ENCODE results near the gene PCDHA13. TPM values are rescaled to one million over a fixed set of nuclear protein-coding genes. Genes with fewer than 3 reads are reported as not detected.

The PCDHA13 gene
- total and polyA plus RNA-seq, 10 of the 15 experiments (the other 5 are each of a cell fraction or from before 2014, with no cell fraction given): not detected

DNA sequence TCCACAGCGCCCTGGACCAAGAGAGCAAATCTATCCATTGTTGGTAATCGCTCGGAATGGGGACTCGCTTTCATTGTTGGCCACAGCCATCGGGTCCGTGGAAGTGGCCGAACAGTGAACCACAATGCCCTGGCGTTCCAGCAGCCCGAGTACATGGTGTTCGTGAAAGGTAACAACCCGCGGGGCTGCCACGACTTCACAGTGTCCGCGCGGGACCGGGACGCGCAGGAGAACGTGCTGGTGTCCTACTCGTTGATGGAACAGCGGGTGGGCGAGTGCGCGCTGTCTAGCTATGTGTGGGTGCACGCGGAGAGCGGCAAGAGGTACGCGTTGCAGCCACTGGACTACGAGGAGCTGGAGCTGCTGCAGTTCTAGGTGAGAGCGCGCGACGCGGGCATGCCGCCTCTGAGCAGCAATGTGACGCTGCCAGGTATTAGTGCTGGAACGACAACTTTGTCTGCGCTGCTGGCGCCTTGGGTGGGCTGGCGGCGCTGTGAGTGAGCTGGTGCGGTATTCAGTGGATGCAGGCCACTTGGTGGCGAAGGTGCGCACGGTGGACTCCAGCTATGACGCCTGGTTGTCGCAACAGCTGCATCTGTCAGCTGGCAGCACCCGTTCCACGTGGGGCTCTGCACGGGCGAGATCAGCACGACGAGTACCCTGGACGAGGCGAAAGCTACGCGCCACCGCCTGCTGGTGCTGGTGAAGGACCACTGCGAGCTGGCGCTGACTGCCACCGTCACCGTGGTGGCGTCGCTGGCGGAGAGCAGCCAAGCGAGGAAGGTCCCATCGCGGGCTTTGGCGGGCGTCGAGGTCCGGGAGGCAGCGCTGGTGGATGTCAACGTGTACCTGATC lies 19.3 kb upstream of the PCDHA13 start (continued):
- TF ChIP-seq, protein P1, sequence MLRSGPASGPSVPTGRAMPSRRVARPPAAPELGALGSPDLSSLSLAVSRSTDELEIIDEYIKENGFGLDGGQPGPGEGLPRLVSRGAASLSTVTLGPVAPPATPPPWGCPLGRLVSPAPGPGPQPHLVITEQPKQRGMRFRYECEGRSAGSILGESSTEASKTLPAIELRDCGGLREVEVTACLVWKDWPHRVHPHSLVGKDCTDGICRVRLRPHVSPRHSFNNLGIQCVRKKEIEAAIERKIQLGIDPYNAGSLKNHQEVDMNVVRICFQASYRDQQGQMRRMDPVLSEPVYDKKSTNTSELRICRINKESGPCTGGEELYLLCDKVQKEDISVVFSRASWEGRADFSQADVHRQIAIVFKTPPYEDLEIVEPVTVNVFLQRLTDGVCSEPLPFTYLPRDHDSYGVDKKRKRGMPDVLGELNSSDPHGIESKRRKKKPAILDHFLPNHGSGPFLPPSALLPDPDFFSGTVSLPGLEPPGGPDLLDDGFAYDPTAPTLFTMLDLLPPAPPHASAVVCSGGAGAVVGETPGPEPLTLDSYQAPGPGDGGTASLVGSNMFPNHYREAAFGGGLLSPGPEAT (IDR thresholded peaks at IDR 0.05; ENCODE audit: low read depth): no peak
- TF ChIP-seq CBX3 (IDR thresholded peaks at IDR 0.05; ENCODE audit: borderline replicate concordance, low read depth) (no peak), RB1 (IDR thresholded peaks at IDR 0.05; ENCODE audit: borderline replicate concordance) (no peak), MXI1 (IDR thresholded peaks at IDR 0.05; ENCODE audit: low read depth, low read length) (no peak), GABPA (IDR thresholded peaks at IDR 0.05; ENCODE audit: low read depth) (no peak), RUNX3 (IDR thresholded peaks at IDR 0.05; ENCODE audit: low read length) (no peak)
- TF ChIP-seq, protein P2, sequence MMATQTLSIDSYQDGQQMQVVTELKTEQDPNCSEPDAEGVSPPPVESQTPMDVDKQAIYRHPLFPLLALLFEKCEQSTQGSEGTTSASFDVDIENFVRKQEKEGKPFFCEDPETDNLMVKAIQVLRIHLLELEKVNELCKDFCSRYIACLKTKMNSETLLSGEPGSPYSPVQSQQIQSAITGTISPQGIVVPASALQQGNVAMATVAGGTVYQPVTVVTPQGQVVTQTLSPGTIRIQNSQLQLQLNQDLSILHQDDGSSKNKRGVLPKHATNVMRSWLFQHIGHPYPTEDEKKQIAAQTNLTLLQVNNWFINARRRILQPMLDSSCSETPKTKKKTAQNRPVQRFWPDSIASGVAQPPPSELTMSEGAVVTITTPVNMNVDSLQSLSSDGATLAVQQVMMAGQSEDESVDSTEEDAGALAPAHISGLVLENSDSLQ (IDR thresholded peaks at IDR 0.05): no peak

DNA sequence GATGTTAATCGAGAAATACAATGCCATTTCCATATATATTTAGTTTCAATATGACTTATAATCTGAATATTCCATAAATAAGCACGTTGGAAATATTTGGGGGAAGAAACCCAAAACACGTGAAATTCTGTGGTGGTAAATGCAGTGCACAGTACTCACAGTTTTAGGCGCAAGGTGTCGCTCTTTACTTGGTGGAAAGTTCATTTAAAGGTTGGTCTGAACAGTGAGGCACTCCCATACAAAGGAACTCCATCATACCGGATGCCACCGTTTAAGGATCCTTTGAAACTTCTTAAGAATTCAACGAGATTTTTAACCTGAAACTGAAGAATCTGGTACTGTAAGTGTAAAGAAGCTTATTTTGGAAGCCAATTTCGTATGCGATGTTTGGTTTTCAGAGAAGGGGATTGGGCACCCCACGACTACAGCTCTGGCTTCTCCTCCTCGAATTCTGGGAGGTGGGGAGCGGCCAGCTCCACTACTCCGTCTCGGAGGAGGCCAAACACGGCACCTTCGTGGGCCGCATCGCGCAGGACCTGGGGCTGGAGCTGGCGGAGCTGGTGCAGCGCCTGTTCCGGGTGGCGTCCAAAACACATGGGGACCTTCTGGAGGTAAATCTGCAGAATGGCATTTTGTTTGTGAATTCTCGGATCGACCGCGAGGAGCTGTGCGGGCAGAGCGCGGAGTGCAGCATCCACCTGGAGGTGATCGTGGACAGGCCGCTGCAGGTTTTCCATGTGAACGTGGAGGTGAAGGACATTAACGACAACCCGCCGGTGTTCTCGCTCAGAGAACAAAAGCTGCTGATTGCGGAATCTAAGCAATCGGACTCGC lies 13.0 kb upstream of the PCDHA13 start, which contains the start of gene PCDHA11:
Gene PCDHA11, plus strand, starts transcription at position 237 of the 834 bp plus-strand sequence. Its CDS starts 147 bp downstream, at position 384.
- no peaks in the 10 kb centered on the region for H3K79me2 ChIP-seq (ENCODE audit: control insufficient read depth, insufficient read depth, low read length)
- H3K4me3 ChIP-seq: no peak within 1 kb of the TSS
- no peak within 1 kb of the TSS for H3K9ac ChIP-seq (ENCODE audit: control insufficient read depth, insufficient read depth, low read length)
- POLR2A ChIA-PET: no interaction called here
- ATAC-seq (no peak), FAIRE-seq (no peak), DNase-seq (ENCODE audit: low read depth, low spot score) (no peak)
- no peak within 1 kb of the TSS for H2AFZ ChIP-seq (ENCODE audit: control insufficient read depth, low read depth, low read length)
- intact Hi-C loops (cut with micrococcal nuclease; ENCODE audit: unreplicated experiment) (no loop called here), in situ Hi-C loops (cut with MboI) (no loop called here)
- WGBS (ENCODE audit: insufficient coverage, insufficient replicate concordance, low lambda C conversion rate, missing lambda C conversion rate): 59% methylated on average over 37 of the region's 41 CpGs
- no peak within 1 kb of the TSS for H3K4me2 ChIP-seq (ENCODE audit: control insufficient read depth, insufficient read depth)
- no peaks in the 10 kb centered on the region for H3K4me1 ChIP-seq (ENCODE audit: control insufficient read depth, insufficient read depth, low read length)
- SMC1A ChIA-PET (ENCODE audit: uncharacterized antibody, unreplicated experiment): no interaction called here
- no peaks in the 10 kb centered on the region; the same call in 1 of the 3 replicates for H3K9me3 ChIP-seq (replicated peaks; ENCODE audit: control insufficient read depth, insufficient read depth, low read length)
- H4K20me1 ChIP-seq (ENCODE audit: control insufficient read depth, insufficient read depth): no peaks in the 10 kb centered on the region
- TF ChIP-seq WRNIP1 (IDR thresholded peaks at IDR 0.05; ENCODE audit: borderline replicate concordance, low read depth, low read length): no peak
- no peak for TF ChIP-seq BHLHE40 (IDR thresholded peaks at IDR 0.05; ENCODE audit: borderline replicate concordance in 1 of 2, low read depth in 2 of 2, low read length in 1 of 2)
- no peak for TF ChIP-seq PML (IDR thresholded peaks at IDR 0.05; ENCODE audit: low read length)
- TF ChIP-seq, protein P3, sequence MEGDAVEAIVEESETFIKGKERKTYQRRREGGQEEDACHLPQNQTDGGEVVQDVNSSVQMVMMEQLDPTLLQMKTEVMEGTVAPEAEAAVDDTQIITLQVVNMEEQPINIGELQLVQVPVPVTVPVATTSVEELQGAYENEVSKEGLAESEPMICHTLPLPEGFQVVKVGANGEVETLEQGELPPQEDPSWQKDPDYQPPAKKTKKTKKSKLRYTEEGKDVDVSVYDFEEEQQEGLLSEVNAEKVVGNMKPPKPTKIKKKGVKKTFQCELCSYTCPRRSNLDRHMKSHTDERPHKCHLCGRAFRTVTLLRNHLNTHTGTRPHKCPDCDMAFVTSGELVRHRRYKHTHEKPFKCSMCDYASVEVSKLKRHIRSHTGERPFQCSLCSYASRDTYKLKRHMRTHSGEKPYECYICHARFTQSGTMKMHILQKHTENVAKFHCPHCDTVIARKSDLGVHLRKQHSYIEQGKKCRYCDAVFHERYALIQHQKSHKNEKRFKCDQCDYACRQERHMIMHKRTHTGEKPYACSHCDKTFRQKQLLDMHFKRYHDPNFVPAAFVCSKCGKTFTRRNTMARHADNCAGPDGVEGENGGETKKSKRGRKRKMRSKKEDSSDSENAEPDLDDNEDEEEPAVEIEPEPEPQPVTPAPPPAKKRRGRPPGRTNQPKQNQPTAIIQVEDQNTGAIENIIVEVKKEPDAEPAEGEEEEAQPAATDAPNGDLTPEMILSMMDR (IDR thresholded peaks at IDR 0.05 in 2 of 3, conservative IDR thresholded peaks at IDR 0.05 in 1 of 3; ENCODE audit: control insufficient read depth in 2 of 3, extremely low read depth in 1 of 3, insufficient read depth in 1 of 3, low read depth in 3 of 3, low read length in 3 of 3): peak in 1 of 3 experiments; percentile 13; a peak in 1 of 6 replicates
- no peak for TF ChIP-seq SRF (IDR thresholded peaks at IDR 0.05; ENCODE audit: low read depth in 2 of 2, low read length in 2 of 2)
- TF ChIP-seq ESRRA (IDR thresholded peaks at IDR 0.05; ENCODE audit: low read length): no peak
- no peak for TF ChIP-seq CHD2 (IDR thresholded peaks at IDR 0.05; ENCODE audit: borderline replicate concordance, low read depth, low read length)
- no peak for TF ChIP-seq ZNF622 (IDR thresholded peaks at IDR 0.05)
- RAD21 ChIA-PET (ENCODE audit: unreplicated experiment): no interaction called here
- BruUV-seq (replicated peaks): no TSS peak
- H3K27ac ChIP-seq (ENCODE audit: control insufficient read depth, insufficient read depth): no peak within 1 kb of the TSS
- CTCF ChIA-PET: interaction anchor here (0.6 to 0.9 kb wide), 3 partner anchors 8 to 680 kb away, joined by 3 to 4 read pairs (median 4); no protein-coding TSS in a partner anchor
- no peaks in the 10 kb centered on the region for H3K27me3 ChIP-seq (replicated peaks in 1 of 2; ENCODE audit: control insufficient read depth in 2 of 2, insufficient read depth in 2 of 2, low read length in 1 of 2)
- H3K36me3 ChIP-seq (ENCODE audit: control insufficient read depth in 2 of 2, insufficient read depth in 2 of 2, low read length in 1 of 2): no peaks in the 10 kb centered on the region
